ES-I3 (cell line): ENCODE measurements around the gene SLC38A4.
A peak's percentile ranks its signal among the peaks of the same experiment; 100 is the strongest.
"Not testable (repeated sequence)": the region's sequence is repeated elsewhere in the genome, so short reads cannot be mapped to it uniquely, and the experiment has no call there.

Experiments used
- H3K36me3 ChIP-seq: 2 replicates; pipeline ENCODE4 v1.6.1; 2013; ENCODE audit warnings: mild to moderate bottlenecking, low read length, control low read depth, moderate library complexity; ENCODE audit not compliant: insufficient read depth
- H3K4me1 ChIP-seq: 2 replicates; pipeline ENCODE4 v1.6.1; 2013; ENCODE audit warnings: mild to moderate bottlenecking, control low read depth, low read length; ENCODE audit not compliant: insufficient read depth
- H3K9ac ChIP-seq: 2 replicates; pipeline ENCODE4 v1.6.1; 2013; ENCODE audit warnings: low read depth, mild to moderate bottlenecking, low read length, moderate library complexity
- H3K9me3 ChIP-seq: 2 replicates; pipeline ENCODE4 v1.6.1; 2013; ENCODE audit warnings: mild to moderate bottlenecking, low read length, moderate library complexity; ENCODE audit not compliant: control insufficient read depth, insufficient read depth

The SLC38A4 gene, protein sequence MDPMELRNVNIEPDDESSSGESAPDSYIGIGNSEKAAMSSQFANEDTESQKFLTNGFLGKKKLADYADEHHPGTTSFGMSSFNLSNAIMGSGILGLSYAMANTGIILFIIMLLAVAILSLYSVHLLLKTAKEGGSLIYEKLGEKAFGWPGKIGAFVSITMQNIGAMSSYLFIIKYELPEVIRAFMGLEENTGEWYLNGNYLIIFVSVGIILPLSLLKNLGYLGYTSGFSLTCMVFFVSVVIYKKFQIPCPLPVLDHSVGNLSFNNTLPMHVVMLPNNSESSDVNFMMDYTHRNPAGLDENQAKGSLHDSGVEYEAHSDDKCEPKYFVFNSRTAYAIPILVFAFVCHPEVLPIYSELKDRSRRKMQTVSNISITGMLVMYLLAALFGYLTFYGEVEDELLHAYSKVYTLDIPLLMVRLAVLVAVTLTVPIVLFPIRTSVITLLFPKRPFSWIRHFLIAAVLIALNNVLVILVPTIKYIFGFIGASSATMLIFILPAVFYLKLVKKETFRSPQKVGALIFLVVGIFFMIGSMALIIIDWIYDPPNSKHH

GRCh38 chr12:46825591-46826414, at the start of gene SLC38A4:
Gene SLC38A4 (minus strand): TSS chr12:46825997. CDS start chr12:46793071, 32,926 bp downstream.
- no peaks in the 10 kb centered on the region for H3K4me1 ChIP-seq
- no peaks in the 10 kb centered on the region for H3K9me3 ChIP-seq
- no peaks in the 10 kb centered on the region for H3K36me3 ChIP-seq
- H3K9ac ChIP-seq: peak within 1 kb of the TSS; percentile 45; the same call in 1 of the 2 replicates

GRCh38 chr12:46875095-46875494, 49.3 kb upstream of the SLC38A4 start:
- no peaks in the 10 kb centered on the region for H3K4me1 ChIP-seq
- H3K36me3 ChIP-seq: no peaks in the 10 kb centered on the region
- H3K9me3 ChIP-seq: peaks cover 4% of the 10 kb centered on the region; the same call in 1 of the 2 replicates
- H3K9ac ChIP-seq: no peak overlapping the region

DNA sequence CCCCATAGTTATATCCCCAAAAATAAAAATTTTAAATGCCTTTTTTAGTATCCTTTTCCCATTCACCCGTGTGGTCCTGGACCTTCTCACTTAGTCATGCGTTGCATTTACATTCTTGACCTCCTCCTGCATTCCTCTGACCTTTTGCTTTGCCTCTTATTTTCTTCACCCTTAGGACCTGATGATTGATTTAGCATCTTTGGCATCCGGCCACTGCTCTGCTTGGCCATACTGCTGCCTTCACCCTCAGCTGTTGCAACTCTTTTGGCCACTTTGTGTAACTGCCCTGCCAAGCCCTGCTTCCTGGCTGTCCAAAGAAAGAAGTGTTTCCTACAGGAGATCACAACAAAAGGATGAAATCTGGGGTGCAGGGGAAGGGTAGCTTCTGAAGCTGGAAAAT, 48.8 kb upstream of the SLC38A4 start:
- Histone ChIP-seq H3K9me3 (peaks cover 4% of the 10 kb centered on the region; the same call in 1 of the 2 replicates), H3K4me1 (no peaks in the 10 kb centered on the region)

DNA sequence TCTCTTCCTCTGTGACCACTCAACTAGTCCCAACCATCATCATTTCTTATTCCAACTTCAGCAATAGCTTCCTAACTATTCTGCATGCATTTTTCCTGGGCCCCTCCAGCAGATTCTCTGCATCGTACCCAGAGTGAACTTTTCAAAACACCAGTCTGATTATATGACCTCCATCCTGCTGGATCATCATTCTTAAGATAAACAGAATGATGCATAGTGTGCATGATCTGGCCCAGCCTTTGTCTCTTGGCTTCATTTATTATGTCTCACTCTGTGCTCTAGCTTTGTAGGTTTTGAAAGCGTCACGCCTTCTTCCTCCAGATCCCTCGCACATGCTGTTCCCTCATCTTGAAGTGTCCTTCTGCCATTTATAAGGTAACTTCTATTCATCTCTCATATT, 46.3 kb upstream of the SLC38A4 start:
- Histone ChIP-seq H3K36me3 (no peaks in the 10 kb centered on the region), H3K9me3 (peaks cover 4% of the 10 kb centered on the region; the same call in 1 of the 2 replicates), H3K9ac (no peak overlapping the region), H3K4me1 (no peaks in the 10 kb centered on the region)

More for the DNA sequence above, 48.8 kb upstream of the SLC38A4 start:
- Histone ChIP-seq H3K9ac (no peak overlapping the region), H3K36me3 (no peaks in the 10 kb centered on the region)

DNA sequence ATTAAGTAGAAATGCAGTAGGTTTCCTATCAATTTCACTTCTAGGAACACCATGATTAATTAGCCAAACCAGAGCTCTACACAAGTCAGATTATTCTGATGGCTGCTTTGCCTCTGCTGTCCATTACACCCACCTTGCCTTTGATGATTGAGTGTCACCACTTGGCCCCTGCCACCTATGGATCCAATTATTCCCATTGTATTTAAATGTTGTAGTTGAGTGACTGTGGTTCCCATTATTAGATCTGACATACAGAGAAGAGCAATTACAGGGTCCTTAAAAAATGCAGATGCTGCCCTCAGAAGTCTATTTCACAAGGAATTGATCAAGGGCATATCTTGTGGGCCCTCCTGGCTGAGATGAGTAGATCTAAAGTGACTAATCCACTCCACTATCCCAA, 39.5 kb upstream of the SLC38A4 start:
- Histone ChIP-seq H3K4me1 (no peaks in the 10 kb centered on the region), H3K9me3 (no peaks in the 10 kb centered on the region), H3K9ac (no peak overlapping the region), H3K36me3 (no peaks in the 10 kb centered on the region)

GRCh38 chr12:46858368-46858767, 32.6 kb upstream of the SLC38A4 start:
- Histone ChIP-seq H3K36me3 (no peaks in the 10 kb centered on the region), H3K4me1 (no peaks in the 10 kb centered on the region), H3K9me3 (peaks cover 16% of the 10 kb centered on the region; the same call in 1 of the 2 replicates), H3K9ac (no peak overlapping the region)

GRCh38 chr12:46857486-46857885, 31.7 kb upstream of the SLC38A4 start:
- no peak overlapping the region for H3K9ac ChIP-seq
- H3K36me3 ChIP-seq: no peaks in the 10 kb centered on the region
- no peaks in the 10 kb centered on the region for H3K4me1 ChIP-seq
- H3K9me3 ChIP-seq: peaks cover 16% of the 10 kb centered on the region; the same call in 1 of the 2 replicates

DNA sequence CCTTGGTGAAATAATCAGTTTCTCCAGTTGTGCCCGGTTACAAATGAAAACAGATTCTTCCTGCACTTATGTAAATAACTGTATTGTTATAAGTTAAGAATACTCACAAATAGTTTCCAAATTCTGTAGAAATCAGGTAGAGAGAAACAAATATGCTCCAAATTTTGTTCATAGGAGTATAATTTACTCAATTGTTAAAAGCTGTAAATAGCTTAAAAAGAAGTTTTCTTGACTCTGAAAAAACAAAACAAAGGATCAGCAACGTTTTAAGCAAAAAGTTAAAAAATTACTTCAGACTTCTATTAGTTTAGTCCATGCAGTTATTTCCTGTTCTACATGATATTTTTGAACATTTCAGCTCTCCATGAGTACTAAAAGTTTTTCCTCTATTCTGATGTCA, 30.0 kb upstream of the SLC38A4 start:
- Histone ChIP-seq H3K9me3 (peaks cover 16% of the 10 kb centered on the region; the same call in 1 of the 2 replicates), H3K36me3 (no peaks in the 10 kb centered on the region), H3K4me1 (no peaks in the 10 kb centered on the region), H3K9ac (no peak overlapping the region)

DNA sequence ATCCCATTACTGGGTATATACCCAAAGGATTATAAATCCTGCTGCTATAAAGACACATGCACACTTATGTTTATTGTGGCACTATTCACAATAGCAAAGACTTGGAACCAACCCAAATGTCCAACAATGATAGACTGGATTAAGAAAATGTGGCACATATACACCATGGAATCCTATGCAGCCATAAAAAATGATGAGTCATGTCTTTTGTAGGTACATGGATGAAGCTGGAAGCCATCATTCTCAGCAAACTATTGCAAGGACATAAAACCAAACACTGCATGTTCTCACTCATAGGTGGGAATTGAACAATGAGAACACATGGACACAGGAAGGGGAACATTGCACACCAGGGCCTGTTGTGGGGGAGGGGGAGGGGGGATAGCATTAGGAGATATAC, 28.4 kb upstream of the SLC38A4 start:
- not testable (repeated sequence) for H3K4me1 ChIP-seq, H3K9ac ChIP-seq, H3K36me3 ChIP-seq
- H3K9me3 ChIP-seq: peaks cover 14% of the 10 kb centered on the region; the same call in 1 of the 2 replicates

DNA sequence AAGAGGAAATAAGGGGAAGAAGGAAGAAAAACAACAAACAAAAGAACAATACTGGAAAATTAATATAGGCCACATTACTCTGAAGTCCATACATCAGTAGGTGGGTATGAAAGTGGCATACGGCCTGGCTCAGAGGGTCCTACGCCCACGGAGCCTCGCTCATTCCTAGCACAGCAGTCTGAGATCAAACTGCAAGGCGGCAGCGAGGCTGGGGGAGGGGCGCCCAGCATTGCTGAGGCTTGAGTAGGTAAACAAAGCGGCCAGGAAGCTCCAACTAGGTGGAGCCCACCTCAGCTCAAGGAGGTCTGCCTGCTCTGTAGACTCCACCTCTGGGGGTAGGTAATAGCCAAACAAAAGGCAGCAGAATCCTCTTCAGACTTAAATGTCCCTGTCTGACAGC, 23.0 kb upstream of the SLC38A4 start:
- not testable (repeated sequence) for H3K36me3 ChIP-seq, H3K4me1 ChIP-seq, H3K9me3 ChIP-seq, H3K9ac ChIP-seq

DNA sequence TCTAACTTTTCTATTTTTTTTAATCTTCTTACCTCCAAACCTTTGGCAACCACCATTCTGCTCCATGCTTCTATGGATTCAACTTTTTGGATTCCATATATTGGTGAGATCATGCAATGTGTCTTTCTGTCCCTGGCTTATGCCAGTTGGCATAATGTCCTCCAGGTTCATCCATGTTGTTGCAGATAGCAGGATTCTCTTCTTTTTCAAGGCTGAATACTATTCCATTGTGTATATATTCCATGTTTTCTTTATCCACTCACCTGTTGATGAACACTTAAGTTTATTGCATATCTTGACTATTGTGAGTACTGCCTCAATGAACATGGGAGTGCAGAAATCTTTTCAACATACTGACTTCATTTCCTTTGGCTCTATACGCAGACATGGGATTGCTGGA, 21.2 kb upstream of the SLC38A4 start:
- Histone ChIP-seq H3K9ac (no peak overlapping the region), H3K9me3 (no peaks in the 10 kb centered on the region), H3K4me1 (no peaks in the 10 kb centered on the region), H3K36me3 (no peaks in the 10 kb centered on the region)

DNA sequence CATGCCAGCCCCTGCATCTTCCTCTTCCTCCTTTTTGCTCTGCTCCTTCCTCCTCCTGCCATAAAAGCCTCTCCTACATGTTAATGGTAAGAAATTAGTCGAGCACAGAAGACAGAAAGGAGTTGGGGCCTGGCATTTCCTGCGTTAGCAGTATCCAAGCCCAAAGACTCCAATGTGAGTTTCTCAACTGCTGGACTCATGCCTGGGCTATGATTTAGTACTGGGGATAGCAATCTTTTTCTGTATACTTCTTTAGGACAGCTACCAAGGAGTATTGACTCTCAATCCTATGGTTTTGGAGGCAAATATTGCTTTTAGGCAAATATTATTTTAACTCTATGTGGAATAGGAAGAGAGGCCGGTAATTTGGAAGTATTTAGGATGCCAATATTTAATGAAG, 18.0 kb upstream of the SLC38A4 start:
- no peaks in the 10 kb centered on the region for H3K4me1 ChIP-seq
- H3K9me3 ChIP-seq: no peaks in the 10 kb centered on the region; the same call in 1 of the 2 replicates
- H3K9ac ChIP-seq: no peak overlapping the region
- H3K36me3 ChIP-seq: no peaks in the 10 kb centered on the region

- Histone ChIP-seq H3K4me1 (no peaks in the 10 kb centered on the region), H3K9me3 (no peaks in the 10 kb centered on the region; the same call in 1 of the 2 replicates), H3K36me3 (no peaks in the 10 kb centered on the region), H3K9ac (no peak overlapping the region)
Measured at GRCh38 chr12:46841891-46842290, 16.1 kb upstream of the SLC38A4 start.

- no peaks in the 10 kb centered on the region for H3K4me1 ChIP-seq
- no peaks in the 10 kb centered on the region for H3K36me3 ChIP-seq
- H3K9me3 ChIP-seq: no peaks in the 10 kb centered on the region; the same call in 1 of the 2 replicates
- no peak overlapping the region for H3K9ac ChIP-seq
Measured at GRCh38 chr12:46839964-46840363, 14.2 kb upstream of the SLC38A4 start.
